HepG2 (cell line): ENCODE data around the gene MECR. TPM values are rescaled to one million over a fixed set of nuclear protein-coding genes. Genes with fewer than 3 reads are reported as not detected.

Source experiments
- CENPX ChIP-seq: sonication (generic); formaldehyde crosslinking; IDR thresholded peaks from 2 replicates; pipeline ENCODE4 v1.9.0; 2021; ENCODE audit warnings: mild to moderate bottlenecking, missing genetic modification reagents, moderate library complexity
- EED ChIP-seq: sonication (generic); formaldehyde crosslinking; IDR thresholded peaks from 2 replicates; pipeline ENCODE4 v1.5.0; 2020; ENCODE audit warnings: mild to moderate bottlenecking, missing genetic modification reagents
- GLI4 ChIP-seq: sonication (generic); formaldehyde crosslinking; IDR thresholded peaks from 2 replicates; pipeline ENCODE4 v1.5.1; 2020; ENCODE audit warnings: missing genetic modification reagents, mild to moderate bottlenecking, moderate library complexity, borderline replicate concordance
- NBN ChIP-seq: fragments of 450-650 bp; conservative IDR thresholded peaks from 2 replicates; pipeline ENCODE4 v1.6.1; 2017
- SIN3B ChIP-seq: fragments of 150-350 bp; IDR thresholded peaks from 2 replicates; pipeline ENCODE4 v1.6.1; 2014; ENCODE audit warnings: low read length
- STAG1 ChIP-seq: sonication (generic); formaldehyde crosslinking; IDR thresholded peaks from 2 replicates; pipeline ENCODE4 v1.4.0; 2020; ENCODE audit warnings: missing genetic modification reagents
- ZBTB7B ChIP-seq: sonication (generic); formaldehyde crosslinking; IDR thresholded peaks from 2 replicates; pipeline ENCODE4 v1.4.0; 2020; ENCODE audit warnings: missing genetic modification reagents
- ZNF136 ChIP-seq: sonication (generic); formaldehyde crosslinking; IDR thresholded peaks from 2 replicates; pipeline ENCODE4 v1.8.1; 2022; ENCODE audit warnings: low read depth, mild to moderate bottlenecking, moderate library complexity, missing genetic modification reagents
- ZNF317 ChIP-seq: sonication (generic); formaldehyde crosslinking; IDR thresholded peaks from 2 replicates; pipeline ENCODE4 v1.5.0; 2020; ENCODE audit warnings: mild to moderate bottlenecking, missing genetic modification reagents
- polyA plus RNA-seq, 8 experiments: library from polyadenylated mRNA; depleted of rRNA in 3 of 8; stranded (reverse) in 7 of 8; unstranded in 1 of 8; fragments of >200 nt; fragmentation: Illumina TruSeq in 4 of 8; extraction: Trizol in 4 of 8; gene quantifications; 2 replicates each; pipeline versions ENCODE4 v1.2.1 to v1.2.3, GENCODE V29; 2011 to 2016; ENCODE audit warnings: low read depth in 4 of 8, missing spikeins in 1 of 8, mixed read lengths in 1 of 8; ENCODE audit not compliant: insufficient read depth in 1 of 8
- total RNA-seq, 5 experiments: library from RNA; depleted of rRNA; stranded (reverse); fragments of >200 nt; fragmentation: Illumina TruSeq; extraction: Trizol; gene quantifications; 2 replicates each; pipeline ENCODE4 v1.2.3, GENCODE V29; 2016; ENCODE audit warnings: low read depth in 1 of 5
- TF ChIP-seq, protein P1 (sequence below): sonication (generic); formaldehyde crosslinking; IDR thresholded peaks from 2 replicates; pipeline ENCODE4 v1.4.0; 2020; ENCODE audit warnings: missing genetic modification reagents
- TF ChIP-seq, protein P2 (sequence below): sonication (generic); formaldehyde crosslinking; IDR thresholded peaks from 2 replicates; pipeline ENCODE4 v1.4.0; 2020; ENCODE audit warnings: missing genetic modification reagents
- TF ChIP-seq, protein P3 (sequence below): sonication (generic); formaldehyde crosslinking; IDR thresholded peaks from 2 replicates; pipeline ENCODE4 v1.5.0; 2020; ENCODE audit warnings: missing genetic modification reagents
- TF ChIP-seq, protein P4 (sequence below): sonication (generic); formaldehyde crosslinking; IDR thresholded peaks from 2 replicates; pipeline ENCODE4; 2020; ENCODE audit warnings: missing genetic modification reagents, mild to moderate bottlenecking, borderline replicate concordance
- TF ChIP-seq, protein P5 (sequence below): sonication (generic); formaldehyde crosslinking; IDR thresholded peaks from 2 replicates; pipeline ENCODE4 v1.5.0; 2020; ENCODE audit warnings: mild to moderate bottlenecking, missing genetic modification reagents
- TF ChIP-seq, protein P6 (sequence below): IDR thresholded peaks from 2 replicates; pipeline ENCODE4 v1.6.1; 2018; ENCODE audit warnings: missing genetic modification reagents

MECR gene
- total and polyA plus RNA-seq, 2 of the 13 experiments (the other 11 are each of a cell fraction or from before 2014, with no cell fraction given), result 18.8 to 24.9 TPM

DNA sequence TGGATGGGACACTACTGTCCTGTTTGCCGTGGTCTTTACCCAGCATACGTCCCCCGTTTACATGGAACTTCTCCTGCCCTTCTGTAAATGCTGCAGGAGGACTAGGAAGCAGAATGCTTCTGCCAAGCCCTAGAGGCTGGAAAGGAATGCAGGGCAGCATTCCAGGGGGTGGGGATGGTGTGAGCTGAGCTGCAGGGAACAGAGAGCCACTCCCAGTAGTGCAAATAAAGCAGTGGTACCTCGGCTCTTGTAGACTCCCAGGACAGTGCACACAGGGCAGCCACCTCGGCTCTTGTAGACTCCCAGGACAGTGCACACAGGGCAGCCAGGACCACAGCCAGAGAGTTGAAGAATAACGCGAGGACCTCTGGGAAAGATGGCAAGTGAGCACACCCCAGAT is 41.0 kb upstream of the MECR start (continued):
- TF ChIP-seq, protein P1, sequence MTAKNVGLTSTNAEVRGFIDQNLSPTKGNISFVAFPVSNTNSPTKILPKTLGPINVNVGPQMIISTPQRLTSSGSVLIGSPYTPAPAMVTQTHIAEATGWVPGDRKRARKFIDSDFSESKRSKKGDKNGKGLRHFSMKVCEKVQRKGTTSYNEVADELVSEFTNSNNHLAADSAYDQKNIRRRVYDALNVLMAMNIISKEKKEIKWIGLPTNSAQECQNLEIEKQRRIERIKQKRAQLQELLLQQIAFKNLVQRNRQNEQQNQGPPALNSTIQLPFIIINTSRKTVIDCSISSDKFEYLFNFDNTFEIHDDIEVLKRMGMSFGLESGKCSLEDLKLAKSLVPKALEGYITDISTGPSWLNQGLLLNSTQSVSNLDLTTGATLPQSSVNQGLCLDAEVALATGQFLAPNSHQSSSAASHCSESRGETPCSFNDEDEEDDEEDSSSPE (CRISPR knock-in tag), result no peak
- TF ChIP-seq, protein P2, sequence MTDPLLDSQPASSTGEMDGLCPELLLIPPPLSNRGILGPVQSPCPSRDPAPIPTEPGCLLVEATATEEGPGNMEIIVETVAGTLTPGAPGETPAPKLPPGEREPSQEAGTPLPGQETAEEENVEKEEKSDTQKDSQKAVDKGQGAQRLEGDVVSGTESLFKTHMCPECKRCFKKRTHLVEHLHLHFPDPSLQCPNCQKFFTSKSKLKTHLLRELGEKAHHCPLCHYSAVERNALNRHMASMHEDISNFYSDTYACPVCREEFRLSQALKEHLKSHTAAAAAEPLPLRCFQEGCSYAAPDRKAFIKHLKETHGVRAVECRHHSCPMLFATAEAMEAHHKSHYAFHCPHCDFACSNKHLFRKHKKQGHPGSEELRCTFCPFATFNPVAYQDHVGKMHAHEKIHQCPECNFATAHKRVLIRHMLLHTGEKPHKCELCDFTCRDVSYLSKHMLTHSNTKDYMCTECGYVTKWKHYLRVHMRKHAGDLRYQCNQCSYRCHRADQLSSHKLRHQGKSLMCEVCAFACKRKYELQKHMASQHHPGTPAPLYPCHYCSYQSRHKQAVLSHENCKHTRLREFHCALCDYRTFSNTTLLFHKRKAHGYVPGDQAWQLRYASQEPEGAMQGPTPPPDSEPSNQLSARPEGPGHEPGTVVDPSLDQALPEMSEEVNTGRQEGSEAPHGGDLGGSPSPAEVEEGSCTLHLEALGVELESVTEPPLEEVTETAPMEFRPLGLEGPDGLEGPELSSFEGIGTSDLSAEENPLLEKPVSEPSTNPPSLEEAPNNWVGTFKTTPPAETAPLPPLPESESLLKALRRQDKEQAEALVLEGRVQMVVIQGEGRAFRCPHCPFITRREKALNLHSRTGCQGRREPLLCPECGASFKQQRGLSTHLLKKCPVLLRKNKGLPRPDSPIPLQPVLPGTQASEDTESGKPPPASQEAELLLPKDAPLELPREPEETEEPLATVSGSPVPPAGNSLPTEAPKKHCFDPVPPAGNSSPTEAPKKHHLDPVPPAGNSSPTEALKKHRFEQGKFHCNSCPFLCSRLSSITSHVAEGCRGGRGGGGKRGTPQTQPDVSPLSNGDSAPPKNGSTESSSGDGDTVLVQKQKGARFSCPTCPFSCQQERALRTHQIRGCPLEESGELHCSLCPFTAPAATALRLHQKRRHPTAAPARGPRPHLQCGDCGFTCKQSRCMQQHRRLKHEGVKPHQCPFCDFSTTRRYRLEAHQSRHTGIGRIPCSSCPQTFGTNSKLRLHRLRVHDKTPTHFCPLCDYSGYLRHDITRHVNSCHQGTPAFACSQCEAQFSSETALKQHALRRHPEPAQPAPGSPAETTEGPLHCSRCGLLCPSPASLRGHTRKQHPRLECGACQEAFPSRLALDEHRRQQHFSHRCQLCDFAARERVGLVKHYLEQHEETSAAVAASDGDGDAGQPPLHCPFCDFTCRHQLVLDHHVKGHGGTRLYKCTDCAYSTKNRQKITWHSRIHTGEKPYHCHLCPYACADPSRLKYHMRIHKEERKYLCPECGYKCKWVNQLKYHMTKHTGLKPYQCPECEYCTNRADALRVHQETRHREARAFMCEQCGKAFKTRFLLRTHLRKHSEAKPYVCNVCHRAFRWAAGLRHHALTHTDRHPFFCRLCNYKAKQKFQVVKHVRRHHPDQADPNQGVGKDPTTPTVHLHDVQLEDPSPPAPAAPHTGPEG (CRISPR knock-in tag), result no peak
- TF ChIP-seq SIN3B, result no peak
- no peak for TF ChIP-seq EED (CRISPR knock-in tag)
- TF ChIP-seq, protein P3, sequence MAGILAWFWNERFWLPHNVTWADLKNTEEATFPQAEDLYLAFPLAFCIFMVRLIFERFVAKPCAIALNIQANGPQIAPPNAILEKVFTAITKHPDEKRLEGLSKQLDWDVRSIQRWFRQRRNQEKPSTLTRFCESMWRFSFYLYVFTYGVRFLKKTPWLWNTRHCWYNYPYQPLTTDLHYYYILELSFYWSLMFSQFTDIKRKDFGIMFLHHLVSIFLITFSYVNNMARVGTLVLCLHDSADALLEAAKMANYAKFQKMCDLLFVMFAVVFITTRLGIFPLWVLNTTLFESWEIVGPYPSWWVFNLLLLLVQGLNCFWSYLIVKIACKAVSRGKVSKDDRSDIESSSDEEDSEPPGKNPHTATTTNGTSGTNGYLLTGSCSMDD, result no peak
- TF ChIP-seq NBN, result no peak
- no peak for TF ChIP-seq ZNF136 (CRISPR knock-in tag)
- TF ChIP-seq, protein P4, sequence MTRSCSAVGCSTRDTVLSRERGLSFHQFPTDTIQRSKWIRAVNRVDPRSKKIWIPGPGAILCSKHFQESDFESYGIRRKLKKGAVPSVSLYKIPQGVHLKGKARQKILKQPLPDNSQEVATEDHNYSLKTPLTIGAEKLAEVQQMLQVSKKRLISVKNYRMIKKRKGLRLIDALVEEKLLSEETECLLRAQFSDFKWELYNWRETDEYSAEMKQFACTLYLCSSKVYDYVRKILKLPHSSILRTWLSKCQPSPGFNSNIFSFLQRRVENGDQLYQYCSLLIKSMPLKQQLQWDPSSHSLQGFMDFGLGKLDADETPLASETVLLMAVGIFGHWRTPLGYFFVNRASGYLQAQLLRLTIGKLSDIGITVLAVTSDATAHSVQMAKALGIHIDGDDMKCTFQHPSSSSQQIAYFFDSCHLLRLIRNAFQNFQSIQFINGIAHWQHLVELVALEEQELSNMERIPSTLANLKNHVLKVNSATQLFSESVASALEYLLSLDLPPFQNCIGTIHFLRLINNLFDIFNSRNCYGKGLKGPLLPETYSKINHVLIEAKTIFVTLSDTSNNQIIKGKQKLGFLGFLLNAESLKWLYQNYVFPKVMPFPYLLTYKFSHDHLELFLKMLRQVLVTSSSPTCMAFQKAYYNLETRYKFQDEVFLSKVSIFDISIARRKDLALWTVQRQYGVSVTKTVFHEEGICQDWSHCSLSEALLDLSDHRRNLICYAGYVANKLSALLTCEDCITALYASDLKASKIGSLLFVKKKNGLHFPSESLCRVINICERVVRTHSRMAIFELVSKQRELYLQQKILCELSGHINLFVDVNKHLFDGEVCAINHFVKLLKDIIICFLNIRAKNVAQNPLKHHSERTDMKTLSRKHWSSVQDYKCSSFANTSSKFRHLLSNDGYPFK, result no peak
- TF ChIP-seq ZNF317 (CRISPR knock-in tag), result no peak
- TF ChIP-seq STAG1, result no peak
- no peak for TF ChIP-seq ZBTB7B
- TF ChIP-seq, protein P5, sequence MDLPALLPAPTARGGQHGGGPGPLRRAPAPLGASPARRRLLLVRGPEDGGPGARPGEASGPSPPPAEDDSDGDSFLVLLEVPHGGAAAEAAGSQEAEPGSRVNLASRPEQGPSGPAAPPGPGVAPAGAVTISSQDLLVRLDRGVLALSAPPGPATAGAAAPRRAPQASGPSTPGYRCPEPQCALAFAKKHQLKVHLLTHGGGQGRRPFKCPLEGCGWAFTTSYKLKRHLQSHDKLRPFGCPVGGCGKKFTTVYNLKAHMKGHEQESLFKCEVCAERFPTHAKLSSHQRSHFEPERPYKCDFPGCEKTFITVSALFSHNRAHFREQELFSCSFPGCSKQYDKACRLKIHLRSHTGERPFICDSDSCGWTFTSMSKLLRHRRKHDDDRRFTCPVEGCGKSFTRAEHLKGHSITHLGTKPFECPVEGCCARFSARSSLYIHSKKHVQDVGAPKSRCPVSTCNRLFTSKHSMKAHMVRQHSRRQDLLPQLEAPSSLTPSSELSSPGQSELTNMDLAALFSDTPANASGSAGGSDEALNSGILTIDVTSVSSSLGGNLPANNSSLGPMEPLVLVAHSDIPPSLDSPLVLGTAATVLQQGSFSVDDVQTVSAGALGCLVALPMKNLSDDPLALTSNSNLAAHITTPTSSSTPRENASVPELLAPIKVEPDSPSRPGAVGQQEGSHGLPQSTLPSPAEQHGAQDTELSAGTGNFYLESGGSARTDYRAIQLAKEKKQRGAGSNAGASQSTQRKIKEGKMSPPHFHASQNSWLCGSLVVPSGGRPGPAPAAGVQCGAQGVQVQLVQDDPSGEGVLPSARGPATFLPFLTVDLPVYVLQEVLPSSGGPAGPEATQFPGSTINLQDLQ (CRISPR knock-in tag), result no peak
- no peak for TF ChIP-seq GLI4
- TF ChIP-seq, protein P6, sequence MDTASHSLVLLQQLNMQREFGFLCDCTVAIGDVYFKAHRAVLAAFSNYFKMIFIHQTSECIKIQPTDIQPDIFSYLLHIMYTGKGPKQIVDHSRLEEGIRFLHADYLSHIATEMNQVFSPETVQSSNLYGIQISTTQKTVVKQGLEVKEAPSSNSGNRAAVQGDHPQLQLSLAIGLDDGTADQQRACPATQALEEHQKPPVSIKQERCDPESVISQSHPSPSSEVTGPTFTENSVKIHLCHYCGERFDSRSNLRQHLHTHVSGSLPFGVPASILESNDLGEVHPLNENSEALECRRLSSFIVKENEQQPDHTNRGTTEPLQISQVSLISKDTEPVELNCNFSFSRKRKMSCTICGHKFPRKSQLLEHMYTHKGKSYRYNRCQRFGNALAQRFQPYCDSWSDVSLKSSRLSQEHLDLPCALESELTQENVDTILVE (CRISPR knock-in tag), result no peak
- TF ChIP-seq CENPX (CRISPR knock-in tag), result no peak
